Measurements from ENCODE around the gene ACAD9. TPM values are rescaled to one million over a fixed set of nuclear protein-coding genes. Genes with fewer than 3 reads are reported as not detected.

ACAD9 gene
- total RNA-seq, 2 donors from 2014 or later: 29.9 to 40.8 TPM

GRCh38 chr3:128911911-128912310 lies 32.5 kb downstream of the ACAD9 start:
- ATAC-seq (ENCODE audit: insufficient number of reproducible peaks, low FRiP score, low read depth) (no peak), DNase-seq (ENCODE audit: low spot score) (no peak)
- no peaks in the 10 kb centered on the region for H3K4me1 ChIP-seq (ENCODE audit: control insufficient read depth in 1 of 2, low read depth in 2 of 2)
- no peak overlapping the region for H3K27ac ChIP-seq
- H3K9me3 ChIP-seq: no peaks in the 10 kb centered on the region
- H3K36me3 ChIP-seq: peaks cover 65% of the 10 kb centered on the region
- H3K4me3 ChIP-seq: no peak overlapping the region
- TF ChIP-seq, protein P1, sequence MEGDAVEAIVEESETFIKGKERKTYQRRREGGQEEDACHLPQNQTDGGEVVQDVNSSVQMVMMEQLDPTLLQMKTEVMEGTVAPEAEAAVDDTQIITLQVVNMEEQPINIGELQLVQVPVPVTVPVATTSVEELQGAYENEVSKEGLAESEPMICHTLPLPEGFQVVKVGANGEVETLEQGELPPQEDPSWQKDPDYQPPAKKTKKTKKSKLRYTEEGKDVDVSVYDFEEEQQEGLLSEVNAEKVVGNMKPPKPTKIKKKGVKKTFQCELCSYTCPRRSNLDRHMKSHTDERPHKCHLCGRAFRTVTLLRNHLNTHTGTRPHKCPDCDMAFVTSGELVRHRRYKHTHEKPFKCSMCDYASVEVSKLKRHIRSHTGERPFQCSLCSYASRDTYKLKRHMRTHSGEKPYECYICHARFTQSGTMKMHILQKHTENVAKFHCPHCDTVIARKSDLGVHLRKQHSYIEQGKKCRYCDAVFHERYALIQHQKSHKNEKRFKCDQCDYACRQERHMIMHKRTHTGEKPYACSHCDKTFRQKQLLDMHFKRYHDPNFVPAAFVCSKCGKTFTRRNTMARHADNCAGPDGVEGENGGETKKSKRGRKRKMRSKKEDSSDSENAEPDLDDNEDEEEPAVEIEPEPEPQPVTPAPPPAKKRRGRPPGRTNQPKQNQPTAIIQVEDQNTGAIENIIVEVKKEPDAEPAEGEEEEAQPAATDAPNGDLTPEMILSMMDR (IDR thresholded peaks at IDR 0.05): no peak
- no peaks in the 10 kb centered on the region for H3K27me3 ChIP-seq (replicated peaks; ENCODE audit: insufficient read depth)

- no peak for DNase-seq (ENCODE audit: low spot score)
- ATAC-seq (ENCODE audit: insufficient number of reproducible peaks, low FRiP score, low read depth): no peak
- peaks cover 41% of the 10 kb centered on the region for H3K36me3 ChIP-seq
- H3K27ac ChIP-seq: no peak overlapping the region
- H3K9me3 ChIP-seq: no peaks in the 10 kb centered on the region
- no peaks in the 10 kb centered on the region for H3K4me1 ChIP-seq (ENCODE audit: control insufficient read depth in 1 of 2, low read depth in 2 of 2)
- no peak overlapping the region for H3K4me3 ChIP-seq
- no peaks in the 10 kb centered on the region for H3K27me3 ChIP-seq (replicated peaks; ENCODE audit: insufficient read depth)
- TF ChIP-seq, protein P1 (IDR thresholded peaks at IDR 0.05): no peak
Measured at GRCh38 chr3:128914966-128915645, 35.7 kb downstream of the ACAD9 start.

DNA sequence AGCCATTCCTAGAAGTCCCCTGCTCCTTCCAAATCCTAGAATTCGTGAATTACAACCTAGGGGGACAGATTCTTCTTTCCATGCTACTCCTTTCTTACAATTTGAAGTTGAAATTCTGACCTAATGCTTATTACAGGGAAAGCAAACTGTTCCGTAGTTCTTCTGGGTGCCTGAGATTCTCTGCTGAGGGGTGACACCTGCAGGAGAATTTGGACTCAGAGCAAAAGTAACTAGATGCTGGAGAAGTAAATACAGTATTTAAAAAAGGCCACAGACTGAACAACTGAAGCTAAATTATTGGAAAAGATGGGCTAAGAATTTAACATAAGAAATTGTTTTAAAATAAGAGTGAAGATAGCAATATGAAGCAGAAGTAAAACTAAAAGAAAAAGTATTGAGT lies 37.9 kb downstream of the ACAD9 start:
- Histone ChIP-seq H3K27me3 (replicated peaks; ENCODE audit: insufficient read depth) (no peaks in the 10 kb centered on the region), H3K27ac (no peak overlapping the region), H3K4me3 (no peak overlapping the region), H3K4me1 (ENCODE audit: control insufficient read depth in 1 of 2, low read depth in 2 of 2) (no peaks in the 10 kb centered on the region), H3K36me3 (peaks cover 29% of the 10 kb centered on the region), H3K9me3 (peaks cover 2% of the 10 kb centered on the region)
- ATAC-seq (ENCODE audit: insufficient number of reproducible peaks, low FRiP score, low read depth): no peak
- TF ChIP-seq, protein P1 (IDR thresholded peaks at IDR 0.05): no peak
- no peak for DNase-seq (ENCODE audit: low spot score)

GRCh38 chr3:128919988-128920387 lies 40.6 kb downstream of the ACAD9 start:
- peaks cover 2% of the 10 kb centered on the region for H3K9me3 ChIP-seq
- no peaks in the 10 kb centered on the region for H3K27me3 ChIP-seq (replicated peaks; ENCODE audit: insufficient read depth)
- H3K4me3 ChIP-seq: no peak overlapping the region
- TF ChIP-seq, protein P1 (IDR thresholded peaks at IDR 0.05): no peak
- H3K27ac ChIP-seq: no peak overlapping the region
- H3K36me3 ChIP-seq: peaks cover 4% of the 10 kb centered on the region
- H3K4me1 ChIP-seq (ENCODE audit: control insufficient read depth in 1 of 2, low read depth in 2 of 2): no peaks in the 10 kb centered on the region
- ATAC-seq (ENCODE audit: insufficient number of reproducible peaks, low FRiP score, low read depth): no peak
- DNase-seq (ENCODE audit: low spot score): no peak

DNA sequence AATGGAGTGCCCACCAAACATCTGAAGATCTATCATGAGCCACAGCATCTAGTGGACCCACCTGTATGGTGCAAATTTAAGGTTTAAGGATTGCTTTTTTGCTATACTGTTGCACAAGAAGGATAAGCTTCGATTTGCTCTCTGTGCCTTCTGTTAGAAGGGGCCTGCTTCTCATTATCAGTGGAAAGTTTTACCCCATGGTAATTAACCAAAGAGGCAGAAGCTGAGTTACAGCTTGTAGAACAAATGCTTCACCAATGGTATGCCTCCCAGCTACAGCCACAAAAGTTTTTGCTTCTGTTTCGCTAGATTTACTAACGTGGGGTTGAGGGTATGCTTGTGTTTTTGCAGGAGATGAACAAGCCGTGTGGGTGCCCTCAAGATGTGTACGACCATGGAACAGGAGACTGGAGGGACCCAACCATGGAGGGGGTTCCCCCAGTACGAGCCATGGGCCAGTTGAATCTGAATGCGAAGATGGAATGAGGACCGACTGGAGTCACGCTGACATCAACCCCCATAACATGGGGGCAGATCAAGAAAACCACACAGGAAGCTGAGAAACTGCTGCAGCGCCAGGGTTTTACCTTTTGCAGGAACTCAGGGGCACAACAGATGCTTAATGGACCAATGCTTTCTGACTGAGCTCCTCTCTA lies 43.5 kb downstream of the ACAD9 start:
- DNase-seq (ENCODE audit: low spot score) (no peak), ATAC-seq (ENCODE audit: insufficient number of reproducible peaks, low FRiP score, low read depth) (no peak)
- Histone ChIP-seq H3K27me3 (replicated peaks; ENCODE audit: insufficient read depth) (no peaks in the 10 kb centered on the region), H3K9me3 (peaks cover 2% of the 10 kb centered on the region), H3K27ac (no peak overlapping the region), H3K36me3 (no peaks in the 10 kb centered on the region), H3K4me3 (no peak overlapping the region), H3K4me1 (ENCODE audit: control insufficient read depth in 1 of 2, low read depth in 2 of 2) (no peaks in the 10 kb centered on the region)
- TF ChIP-seq, protein P1 (IDR thresholded peaks at IDR 0.05): no peak

Data from thoracic aorta (tissue), 2 donors.